Motor neuron (in vitro differentiated cells): ENCODE results near the gene PTPRF. TPM values are rescaled to one million over a fixed set of nuclear protein-coding genes. Genes with fewer than 3 reads are reported as not detected.
"Not testable (repeated sequence)": the region's sequence is repeated elsewhere in the genome, so short reads cannot be mapped to it uniquely, and the experiment has no call there.

Experiments
- ATAC-seq, 8 experiments: fragments of 200-7000 bp; cut with Tn5 transposase; replicated peaks in 6 of 8; 2 replicates each; pipeline ENCODE4 v1.8.0; 2021; ENCODE audit warnings: mild to moderate bottlenecking in 8 of 8, moderate library complexity in 8 of 8
- H3K27ac ChIP-seq, 2 donors: fragments of 250-450 bp; sonication (Bioruptor Pico); 2 replicates each; pipeline ENCODE4 v1.9.0; 2021; ENCODE audit warnings: antibody characterized with exemption in 2 of 2, mild to moderate bottlenecking in 2 of 2, moderate library complexity in 1 of 2
- H3K4me1 ChIP-seq, 2 donors: fragments of 250-450 bp; sonication (Bioruptor Pico); replicated peaks in 1 of 2; 2 replicates each; pipeline ENCODE4 v1.6.1; 2021; ENCODE audit warnings: antibody characterized with exemption in 2 of 2, mild to moderate bottlenecking in 2 of 2, moderate library complexity in 1 of 2
- H3K4me3 ChIP-seq, 5 donors: fragments of 250-450 bp; sonication (Bioruptor Pico); 2 replicates each; pipeline ENCODE4 v1.9.0; 2021; ENCODE audit warnings: antibody characterized with exemption in 5 of 5, mild to moderate bottlenecking in 5 of 5, moderate library complexity in 4 of 5
- WGBS, 10 experiments: fragments of 450-650 bp; shearing (Covaris generic); methylation state at CpG; one replicate each; pipeline ENCODE4 v1.0.0; 2022; 5-methylcytosine and 5-hydroxymethylcytosine counted together
- in situ Hi-C, 9 experiments: fragments of 400-800 bp; cut with MboI; loops; one replicate each; pipeline ENCODE4 v1.15.0; 2021; ENCODE audit warnings: low sequenced_read_pairs in 9 of 9, low pct_unique_long_range_greater_than_20kb in 2 of 9; ENCODE audit not compliant: unreplicated experiment in 9 of 9
- total RNA-seq, 8 experiments: library from RNA; unstranded; fragments of 300-600 nt; gene quantifications; 2 replicates each; pipeline versions ENCODE4 v1.2.3 to v1.2.4, GENCODE V29; 2022

The PTPRF gene
- total RNA-seq, 8 experiments from 2014 or later, result 7.8 to 119 (median 74.7) TPM

DNA sequence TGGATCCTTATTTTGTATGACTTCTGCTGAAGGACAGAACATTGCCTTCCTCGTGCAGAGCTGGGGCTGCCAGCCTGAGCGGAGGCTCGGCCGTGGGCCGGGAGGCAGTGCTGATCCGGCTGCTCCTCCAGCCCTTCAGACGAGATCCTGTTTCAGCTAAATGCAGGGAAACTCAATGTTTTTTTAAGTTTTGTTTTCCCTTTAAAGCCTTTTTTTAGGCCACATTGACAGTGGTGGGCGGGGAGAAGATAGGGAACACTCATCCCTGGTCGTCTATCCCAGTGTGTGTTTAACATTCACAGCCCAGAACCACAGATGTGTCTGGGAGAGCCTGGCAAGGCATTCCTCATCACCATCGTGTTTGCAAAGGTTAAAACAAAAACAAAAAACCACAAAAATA is 91.8 kb downstream of the PTPRF start:
- Histone ChIP-seq H3K27ac (no peak overlapping the region), H3K4me1 (no peaks in the 10 kb centered on the region), H3K4me3 (no peak overlapping the region)
- in situ Hi-C loops, result no loop called here
- 30 to 90% (median 64%) methylated on average over 2 to 10 of the region's 10 CpGs for WGBS, 10 experiments
- peak in 1 of 8 experiments; percentile 85 for ATAC-seq

DNA sequence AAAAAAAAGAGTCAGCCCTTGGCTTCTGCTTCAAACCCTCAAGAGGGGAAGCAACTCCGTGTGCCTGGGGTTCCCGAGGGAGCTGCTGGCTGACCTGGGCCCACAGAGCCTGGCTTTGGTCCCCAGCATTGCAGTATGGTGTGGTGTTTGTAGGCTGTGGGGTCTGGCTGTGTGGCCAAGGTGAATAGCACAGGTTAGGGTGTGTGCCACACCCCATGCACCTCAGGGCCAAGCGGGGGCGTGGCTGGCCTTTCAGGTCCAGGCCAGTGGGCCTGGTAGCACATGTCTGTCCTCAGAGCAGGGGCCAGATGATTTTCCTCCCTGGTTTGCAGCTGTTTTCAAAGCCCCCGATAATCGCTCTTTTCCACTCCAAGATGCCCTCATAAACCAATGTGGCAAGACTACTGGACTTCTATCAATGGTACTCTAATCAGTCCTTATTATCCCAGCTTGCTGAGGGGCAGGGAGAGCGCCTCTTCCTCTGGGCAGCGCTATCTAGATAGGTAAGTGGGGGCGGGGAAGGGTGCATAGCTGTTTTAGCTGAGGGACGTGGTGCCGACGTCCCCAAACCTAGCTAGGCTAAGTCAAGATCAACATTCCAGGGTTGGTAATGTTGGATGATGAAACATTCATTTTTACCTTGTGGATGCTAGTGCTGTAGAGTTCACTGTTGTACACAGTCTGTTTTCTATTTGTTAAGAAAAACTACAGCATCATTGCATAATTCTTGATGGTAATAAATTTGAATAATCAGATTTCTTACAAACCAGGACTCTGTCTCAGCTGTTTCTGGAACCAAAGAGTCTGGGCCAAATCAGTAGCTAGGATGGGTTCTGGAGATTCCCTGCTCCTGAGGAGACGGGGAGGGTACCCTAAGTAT is 92.5 kb downstream of the PTPRF start:
- in situ Hi-C loops, result no loop called here
- peak in 3 of 8 experiments; percentile 53 to 92 (median 76) for ATAC-seq
- Histone ChIP-seq H3K27ac (no peak overlapping the region), H3K4me1 (no peaks in the 10 kb centered on the region), H3K4me3 (no peak overlapping the region)
- 61 to 95% (median 86%) methylated on average over 1 to 11 of the region's 13 CpGs; no CpG with 5 or more reads in 1 of the 10 experiments for WGBS, 10 experiments

GRCh38 chr1:43625063-43625780 is 94.5 kb downstream of the PTPRF start:
- Histone ChIP-seq H3K27ac (no peak overlapping the region), H3K4me3 (no peak overlapping the region), H3K4me1 (no peaks in the 10 kb centered on the region)
- 79 to 100% (median 92%) methylated on average over 1 to 8 of the region's 16 CpGs; no CpG with 5 or more reads in 4 of the 10 experiments for WGBS, 10 experiments
- peak in 3 of 8 experiments; percentile 12 to 22 (median 18) for ATAC-seq
- in situ Hi-C loops, result no loop called here

DNA sequence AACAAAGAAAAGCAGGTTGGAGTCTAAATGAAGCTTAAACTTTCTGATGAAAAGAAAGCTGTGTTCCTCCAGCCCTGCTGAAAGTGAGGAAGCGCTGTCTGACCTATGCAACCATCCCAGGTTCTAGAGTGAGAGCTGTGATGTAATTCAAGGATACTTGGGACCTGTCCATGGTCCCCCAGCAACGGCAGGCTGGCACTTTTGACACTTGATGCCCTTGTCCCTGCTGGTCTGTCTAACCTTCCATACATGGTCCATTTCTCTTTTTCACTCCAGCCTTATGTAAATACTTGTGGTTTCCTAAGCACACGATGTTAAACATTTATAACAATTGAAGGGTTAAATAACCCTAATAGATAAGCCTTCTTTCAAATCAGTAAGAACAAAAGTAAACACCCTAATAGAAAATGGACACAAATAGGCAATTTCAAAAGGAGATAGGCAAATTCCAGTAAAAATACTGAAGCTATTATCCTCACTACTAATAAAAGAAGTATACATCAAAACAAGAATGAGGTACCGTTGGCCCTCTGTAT is 101.5 kb downstream of the PTPRF start:
- H3K4me3 ChIP-seq, result no peak overlapping the region
- no peak overlapping the region for H3K27ac ChIP-seq
- in situ Hi-C loops, result no loop called here
- peak in 1 of 8 experiments; percentile 84 for ATAC-seq
- no peaks in the 10 kb centered on the region for H3K4me1 ChIP-seq
- 4 to 100% (median 58%) methylated on average over 1 to 4 of the region's 4 CpGs for WGBS, 10 experiments

GRCh38 chr1:43634721-43635120 is 104.0 kb downstream of the PTPRF start:
- WGBS, 10 experiments, result 43 to 89% (median 68%) methylated on average over 1 to 5 of the region's 5 CpGs; no CpG with 5 or more reads in 5 of the 10 experiments
- Histone ChIP-seq H3K27ac (no peak overlapping the region), H3K4me3 (no peak overlapping the region), H3K4me1 (no peaks in the 10 kb centered on the region)
- ATAC-seq, result peak in 1 of 8 experiments; percentile 65
- in situ Hi-C loops, result no loop called here

DNA sequence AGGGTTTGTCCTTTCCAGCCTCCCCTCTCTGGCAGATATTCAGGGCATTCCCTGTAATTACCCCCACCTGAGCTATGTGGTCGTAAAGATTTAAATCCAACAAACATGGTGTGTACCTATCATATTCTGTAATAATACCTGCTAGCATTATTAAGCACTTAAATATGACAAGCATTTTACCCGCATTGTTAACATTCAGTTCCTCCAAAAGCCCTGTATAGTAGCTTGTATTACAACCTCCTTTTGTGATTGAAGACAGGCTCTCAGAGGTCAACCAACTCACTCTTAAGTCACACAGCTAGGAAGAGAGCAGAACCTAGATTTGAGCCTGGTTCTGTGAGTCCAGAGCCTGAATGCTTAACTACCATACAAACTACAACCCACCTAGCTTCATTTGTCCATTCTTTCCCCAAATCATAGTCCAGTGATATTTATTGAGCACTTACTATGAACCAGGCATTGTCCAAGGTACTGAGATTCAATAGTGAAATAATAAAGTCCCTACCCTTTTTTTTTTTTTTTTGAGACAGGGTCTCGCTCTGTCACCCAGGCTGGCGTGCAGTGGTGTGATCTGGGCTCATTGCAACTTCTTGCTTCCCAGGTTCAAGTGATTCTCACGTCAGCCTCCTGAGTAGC is 105.4 kb downstream of the PTPRF start:
- Histone ChIP-seq H3K4me3 (no peak overlapping the region), H3K27ac (no peak overlapping the region), H3K4me1 (peaks cover 0 to 4% of the 10 kb centered on the region in 2 donors)
- in situ Hi-C loops, result no loop called here
- ATAC-seq, result no peak
- WGBS, 10 experiments, result 0 to 100% (median 79%) methylated on average over 1 to 5 of the region's 5 CpGs; no CpG with 5 or more reads in 2 of the 10 experiments

DNA sequence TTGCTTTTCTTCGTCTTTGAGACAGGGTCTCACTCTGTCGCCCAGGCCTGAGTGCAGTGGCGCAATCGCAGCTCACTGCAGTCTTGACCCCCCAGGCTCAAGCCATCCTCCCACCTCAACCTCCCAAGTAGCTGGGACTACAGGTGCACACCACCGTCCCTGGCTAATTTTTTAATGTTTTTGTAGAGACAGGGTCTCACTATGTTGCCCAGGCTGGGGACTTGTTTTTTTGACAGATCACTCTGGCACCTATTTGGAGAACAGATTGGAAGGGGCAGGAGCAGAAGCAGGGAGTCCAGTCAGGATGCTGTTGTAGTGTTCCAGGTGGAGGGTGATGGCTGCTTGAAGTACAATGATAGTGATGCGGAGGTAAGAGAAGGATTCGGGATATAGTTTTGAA is 106.6 kb downstream of the PTPRF start:
- in situ Hi-C loops, result no loop called here
- 78 to 98% (median 90%) methylated on average over 2 to 7 of the region's 7 CpGs; no CpG with 5 or more reads in 3 of the 10 experiments for whole genome bisulfite sequencing, 10 experiments

DNA sequence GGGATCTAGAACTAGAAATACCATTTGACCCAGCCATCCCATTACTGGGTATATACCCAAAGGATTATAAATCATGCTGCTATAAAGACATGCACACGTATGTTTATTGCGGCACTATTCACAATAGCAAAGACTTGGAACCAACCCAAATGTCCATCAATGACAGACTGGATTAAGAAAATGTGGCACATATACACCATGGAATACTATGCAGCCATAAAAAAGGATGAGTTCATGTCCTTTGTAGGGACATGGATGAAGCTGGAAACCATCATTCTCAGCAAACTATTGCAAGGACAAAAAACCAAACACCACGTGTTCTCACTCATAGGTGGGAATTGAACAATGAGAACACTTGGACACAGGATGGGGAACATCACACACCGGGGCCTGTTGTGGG is 107.7 kb downstream of the PTPRF start:
- WGBS, 10 experiments, result no CpG with 5 or more reads among the region's 4 CpGs
- ATAC-seq, in situ Hi-C loops: not testable (repeated sequence)

More for the DNA sequence above, 106.6 kb downstream of the PTPRF start:
- H3K27ac ChIP-seq, result no peak overlapping the region
- H3K4me1 ChIP-seq, result peaks cover 0 to 4% of the 10 kb centered on the region in 2 donors
- ATAC-seq, result no peak
- H3K4me3 ChIP-seq, result no peak overlapping the region

GRCh38 chr1:43639976-43640794 is 109.5 kb downstream of the PTPRF start:
- 43 to 88% (median 68%) methylated on average over 1 to 5 of the region's 5 CpGs; no CpG with 5 or more reads in 2 of the 10 experiments for WGBS, 10 experiments
- peak in 1 of 8 experiments; percentile 67 for ATAC-seq
- in situ Hi-C loops, result no loop called here
- Histone ChIP-seq H3K27ac (no peak overlapping the region), H3K4me1 (peaks cover 0 to 4% of the 10 kb centered on the region in 2 donors), H3K4me3 (no peak overlapping the region)

More for the DNA sequence above, 107.7 kb downstream of the PTPRF start:
- not testable (repeated sequence) for H3K4me3 ChIP-seq, H3K27ac ChIP-seq, H3K4me1 ChIP-seq

DNA sequence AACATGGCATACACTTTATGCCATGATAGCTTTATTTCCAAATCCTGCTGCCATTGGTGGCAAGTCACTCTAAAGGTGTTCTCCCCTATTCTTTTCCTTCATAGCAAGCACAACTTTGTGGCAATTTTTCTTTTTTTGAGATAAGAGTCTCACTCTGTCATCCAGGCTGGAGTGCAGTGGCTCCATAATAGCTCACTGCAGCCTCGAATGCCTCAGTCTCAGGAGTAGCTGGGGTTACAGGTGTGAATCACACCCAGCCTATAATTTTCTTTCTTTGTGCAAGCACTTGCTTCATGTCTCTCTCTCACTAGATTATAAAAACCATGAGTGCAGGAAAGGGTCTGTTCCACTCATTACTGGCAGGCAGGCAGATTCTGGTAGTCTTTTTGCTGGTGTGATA is 113.9 kb downstream of the PTPRF start:
- no peak for ATAC-seq
- Histone ChIP-seq H3K4me1 (peaks cover 0 to 6% of the 10 kb centered on the region in 2 donors), H3K4me3 (no peak overlapping the region), H3K27ac (no peak overlapping the region)
- in situ Hi-C loops, result no loop called here
- WGBS, 10 experiments, result 44 to 100% (median 56%) methylated on average over 1 of the region's 1 CpG; no CpG with 5 or more reads in 4 of the 10 experiments

DNA sequence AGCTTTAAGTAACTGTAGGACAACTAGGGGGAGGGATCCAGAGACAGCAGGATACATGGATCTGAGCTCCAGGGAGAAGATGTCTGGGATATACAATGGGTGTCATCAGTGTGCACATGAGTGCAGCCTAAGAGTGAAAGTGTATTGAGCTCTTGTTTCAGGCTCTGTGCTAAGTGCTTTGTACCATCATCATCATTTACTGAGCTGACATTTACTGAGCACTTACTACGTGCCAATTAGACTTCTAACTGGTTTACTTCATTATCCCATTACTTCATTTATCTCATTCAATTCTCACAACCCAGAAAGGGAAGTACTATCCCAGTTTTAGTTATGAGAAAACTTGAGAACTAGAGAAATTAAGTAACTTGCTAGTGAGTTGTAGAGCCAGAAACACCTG is 114.8 kb downstream of the PTPRF start:
- peaks cover 0 to 2% of the 10 kb centered on the region in 2 donors for H3K4me1 ChIP-seq
- no peak for ATAC-seq
- in situ Hi-C loops, result no loop called here
- WGBS, 10 experiments, result 17 to 90% (median 63%) methylated on average over 1 of the region's 1 CpG; no CpG with 5 or more reads in 3 of the 10 experiments
- H3K4me3 ChIP-seq, result no peak overlapping the region
- H3K27ac ChIP-seq, result no peak overlapping the region

- H3K4me3 ChIP-seq, in situ Hi-C loops, ATAC-seq, H3K27ac ChIP-seq, H3K4me1 ChIP-seq: not testable (repeated sequence)
- WGBS, 10 experiments, result 71 to 100% (median 87%) methylated on average over 3 to 9 of the region's 9 CpGs; no CpG with 5 or more reads in 2 of the 10 experiments
These were observed 116.6 kb downstream of the PTPRF start for GRCh38 chr1:43647331-43647730.
